ENCODE data around the gene LEMD1. TPM values are rescaled to one million over a fixed set of nuclear protein-coding genes. Genes with fewer than 3 reads are reported as not detected.

LEMD1 gene
- total RNA-seq, 1 donor: not detected

- H3K36me3 ChIP-seq (ENCODE audit: insufficient read depth, low read length): no peaks in the 10 kb centered on the region
- no peaks in the 10 kb centered on the region for H4K20me1 ChIP-seq (ENCODE audit: insufficient read depth, low read length)
- H3K9me3 ChIP-seq (ENCODE audit: low read depth, low read length): no peaks in the 10 kb centered on the region
- DNase-seq (ENCODE audit: insufficient read length, low spot score, missing footprints): no peak
- no peak overlapping the region for H3K4me2 ChIP-seq (ENCODE audit: insufficient read depth, low read length)
- H2AFZ ChIP-seq (ENCODE audit: low read length): no peak overlapping the region
- no peak overlapping the region for H3K4me3 ChIP-seq (ENCODE audit: insufficient read depth, low read length)
- H3K79me2 ChIP-seq (ENCODE audit: insufficient read depth, low read length): no peaks in the 10 kb centered on the region
- H3K27me3 ChIP-seq (ENCODE audit: insufficient read depth, low read length): peaks cover 61% of the 10 kb centered on the region
- H3K4me1 ChIP-seq (ENCODE audit: insufficient read depth, low read length): peaks cover 8% of the 10 kb centered on the region
- no peak for TF ChIP-seq CTCF (IDR thresholded peaks at IDR 0.05; ENCODE audit: extremely low read depth, low read depth, low read length)
- H3K27ac ChIP-seq (ENCODE audit: low read depth, low read length): no peak overlapping the region
Observed at GRCh38 chr1:205432116-205432515, 10.3 kb upstream of the LEMD1 start.

- no peaks in the 10 kb centered on the region for H3K9me3 ChIP-seq (ENCODE audit: low read depth, low read length)
- H4K20me1 ChIP-seq (ENCODE audit: insufficient read depth, low read length): no peaks in the 10 kb centered on the region
- H3K36me3 ChIP-seq (ENCODE audit: insufficient read depth, low read length): no peaks in the 10 kb centered on the region
- peak overlapping the region; percentile 69 for H3K4me3 ChIP-seq (ENCODE audit: insufficient read depth, low read length)
- peaks cover 63% of the 10 kb centered on the region for H3K27me3 ChIP-seq (ENCODE audit: insufficient read depth, low read length)
- peak; percentile 90 for DNase-seq (ENCODE audit: insufficient read length, low spot score, missing footprints)
- H3K79me2 ChIP-seq (ENCODE audit: insufficient read depth, low read length): no peaks in the 10 kb centered on the region
- TF ChIP-seq CTCF (IDR thresholded peaks at IDR 0.05; ENCODE audit: extremely low read depth, low read depth, low read length): peak; percentile 88
- H3K4me1 ChIP-seq (ENCODE audit: insufficient read depth, low read length): peaks cover 8% of the 10 kb centered on the region
- H3K4me2 ChIP-seq (ENCODE audit: insufficient read depth, low read length): peak overlapping the region; percentile 70
- H3K27ac ChIP-seq (ENCODE audit: low read depth, low read length): no peak overlapping the region
- H2AFZ ChIP-seq (ENCODE audit: low read length): peak overlapping the region; percentile 75
Observed at GRCh38 chr1:205430696-205431305, 8.9 kb upstream of the LEMD1 start.

- no peaks in the 10 kb centered on the region for H3K9me3 ChIP-seq (ENCODE audit: low read depth, low read length)
- peaks cover 8% of the 10 kb centered on the region for H3K4me1 ChIP-seq (ENCODE audit: insufficient read depth, low read length)
- H4K20me1 ChIP-seq (ENCODE audit: insufficient read depth, low read length): no peaks in the 10 kb centered on the region
- peaks cover 63% of the 10 kb centered on the region for H3K27me3 ChIP-seq (ENCODE audit: insufficient read depth, low read length)
- peak overlapping the region; percentile 75 for H2AFZ ChIP-seq (ENCODE audit: low read length)
- peak overlapping the region; percentile 69 for H3K4me3 ChIP-seq (ENCODE audit: insufficient read depth, low read length)
- no peaks in the 10 kb centered on the region for H3K36me3 ChIP-seq (ENCODE audit: insufficient read depth, low read length)
- H3K4me2 ChIP-seq (ENCODE audit: insufficient read depth, low read length): peak overlapping the region; percentile 70
- TF ChIP-seq CTCF (IDR thresholded peaks at IDR 0.05; ENCODE audit: extremely low read depth, low read depth, low read length): no peak
- peak; percentile 68 for DNase-seq (ENCODE audit: insufficient read length, low spot score, missing footprints)
- H3K27ac ChIP-seq (ENCODE audit: low read depth, low read length): no peak overlapping the region
- H3K79me2 ChIP-seq (ENCODE audit: insufficient read depth, low read length): no peaks in the 10 kb centered on the region
Observed at GRCh38 chr1:205429762-205430695, 8.2 kb upstream of the LEMD1 start.

Data from osteoblast (primary cell).